ENCODE results near the gene EZR.

The EZR gene

GRCh38 chr6:158817728-158818580 lies 1.2 kb downstream of the EZR start:
- peak; percentile 80 for DNase-seq

GRCh38 chr6:158816803-158817727 lies 2.1 kb downstream of the EZR start:
- peak; percentile 24 for DNase-seq

GRCh38 chr6:158816329-158816728 lies 2.8 kb downstream of the EZR start:
- DNase-seq: no peak

GRCh38 chr6:158815907-158816306 lies 3.3 kb downstream of the EZR start:
- DNase-seq: no peak

- DNase-seq: no peak
These were observed 3.8 kb downstream of the EZR start for GRCh38 chr6:158815379-158815724.

- DNase-seq: no peak
These were observed 6.1 kb downstream of the EZR start for GRCh38 chr6:158813032-158813431.

GRCh38 chr6:158812611-158813010 lies 6.6 kb downstream of the EZR start:
- DNase-seq: no peak

GRCh38 chr6:158810155-158811095 lies 8.7 kb downstream of the EZR start:
- DNase-seq: no peak

GRCh38 chr6:158808941-158809678 lies 10.1 kb downstream of the EZR start:
- DNase-seq: no peak

- no peak for DNase-seq
These were observed 10.7 kb downstream of the EZR start for GRCh38 chr6:158808442-158808833.

GRCh38 chr6:158807515-158808441 lies 11.4 kb downstream of the EZR start:
- no peak for DNase-seq

- DNase-seq: no peak
These were observed 13.3 kb downstream of the EZR start for GRCh38 chr6:158805698-158806377.

GRCh38 chr6:158804207-158804606 lies 15.0 kb downstream of the EZR start:
- no peak for DNase-seq

GRCh38 chr6:158803733-158804143 lies 15.4 kb downstream of the EZR start:
- DNase-seq: peak; percentile 29

- no peak for DNase-seq
These were observed 17.4 kb downstream of the EZR start for GRCh38 chr6:158801655-158802294.

- no peak for DNase-seq
These were observed 19.9 kb downstream of the EZR start for GRCh38 chr6:158799051-158799792.

- no peak for DNase-seq
These were observed 20.9 kb downstream of the EZR start for GRCh38 chr6:158798311-158798710.

- no peak for DNase-seq
These were observed 21.5 kb downstream of the EZR start for GRCh38 chr6:158797331-158798310.
